K562 (cell line): ENCODE results near the gene MAP3K2. TPM values are rescaled to one million over a fixed set of nuclear protein-coding genes. Genes with fewer than 3 reads are reported as not detected.
A peak's percentile ranks its signal among the peaks of the same experiment; 100 is the strongest.

ENCODE experiments used
- ATAC-seq: fragments of 200-7000 bp; cut with Tn5 transposase; 3 replicates; pipeline ENCODE4 v1.9.1; 2020; ENCODE audit warnings: moderate library complexity
- BruUV-seq: library from RNA; stranded (reverse); fragments of 400-500 nt; replicated peaks from 2 replicates; lab custom pipeline; 2021; lab: Mats Ljungman, UMichigan
- CTCF ChIA-PET: fragments of 300-600 bp; formaldehyde crosslinking; extraction: SDS; loops from one replicate; lab custom pipeline; 2021; ENCODE audit warnings: low intra/inter-chr PET ratio; lab: Yijun Ruan, JAX
- POLR2A ChIA-PET: fragments of 300-600, 350-650 bp; sonication (Branson Sonifier 250); formaldehyde crosslinking; extraction: SDS; loops from one replicate; lab custom pipeline; 2021; ENCODE audit warnings: antibody characterized with exemption, inconsistent platforms; lab: Yijun Ruan, JAX
- DNase-seq, 4 experiments: peaks; one replicate each; pipeline versions ENCODE4 v3.0.0 to v3.0.0-alpha.2; 2011 to 2018; ENCODE audit warnings: low spot score in 3 of 4, mixed read lengths in 3 of 4; ENCODE audit errors: extremely low read depth in 1 of 4
- FAIRE-seq: peaks from 2 replicates; lab custom pipeline; 2011; peaks lifted over from hg19 to GRCh38; lab: Jason Lieb, UNC
- H2AFZ ChIP-seq: 2 replicates; pipeline ENCODE4 v1.6.0; 2011; ENCODE audit warnings: low read depth, low read length, control low read depth, inconsistent platforms
- H3K27ac ChIP-seq: fragments of 200-600 bp; 3 replicates; pipeline ENCODE4 v1.8.0; 2011; ENCODE audit warnings: low read depth, mild to moderate bottlenecking, control low read depth, inconsistent platforms, low read length, moderate library complexity, mixed read lengths; ENCODE audit errors: extremely low read depth
- H3K27me3 ChIP-seq, 2 experiments: fragments of 300-600 bp in 1 of 2; 2 replicates in 1 of 2; 3 replicates in 1 of 2; pipeline versions ENCODE4 v1.6.0 to v1.8.0; 2011; ENCODE audit warnings: inconsistent platforms in 2 of 2, low read length in 2 of 2, mild to moderate bottlenecking in 1 of 2, mixed read lengths in 1 of 2, moderate library complexity in 1 of 2; ENCODE audit not compliant: control insufficient read depth in 2 of 2, insufficient read depth in 2 of 2
- H3K36me3 ChIP-seq: fragments of 300-600 bp; 3 replicates; pipeline ENCODE4 v1.8.0; 2011; ENCODE audit warnings: mild to moderate bottlenecking, low read length, inconsistent platforms; ENCODE audit not compliant: control insufficient read depth, insufficient read depth
- H3K4me1 ChIP-seq, 2 experiments: fragments of 200-600 bp in 1 of 2; replicated peaks in 1 of 2; 2 replicates in 1 of 2; 3 replicates in 1 of 2; pipeline versions ENCODE4 v1.5.1 to v1.8.0; 2011; ENCODE audit warnings: inconsistent platforms in 2 of 2, low read length in 2 of 2, mild to moderate bottlenecking in 1 of 2, mixed read lengths in 1 of 2, moderate library complexity in 1 of 2; ENCODE audit not compliant: control insufficient read depth in 2 of 2, insufficient read depth in 2 of 2
- H3K4me2 ChIP-seq: 2 replicates; pipeline ENCODE4 v1.6.1; 2011; ENCODE audit warnings: low read length, control low read depth, inconsistent platforms, mixed read lengths; ENCODE audit not compliant: insufficient read depth
- H3K4me3 ChIP-seq: fragments of 200-600 bp; sonication (generic), shearing (Covaris generic); 2 replicates; pipeline ENCODE4 v1.5.1; 2016; ENCODE audit warnings: control low read depth, inconsistent platforms
- H3K79me2 ChIP-seq: fragments of 200-600 bp; 3 replicates; pipeline ENCODE4 v1.8.0; 2011; ENCODE audit warnings: low read length, inconsistent platforms; ENCODE audit not compliant: control insufficient read depth, insufficient read depth
- H3K9ac ChIP-seq, 2 experiments: 2 replicates each; pipeline versions ENCODE4 v1.6.0 to v1.6.1; 2011; ENCODE audit warnings: low read depth in 2 of 2, low read length in 2 of 2, control low read depth in 1 of 2, inconsistent platforms in 1 of 2, mild to moderate bottlenecking in 1 of 2, mixed read lengths in 1 of 2; ENCODE audit not compliant: insufficient read depth in 1 of 2
- H3K9me1 ChIP-seq: one replicate; pipeline ENCODE4 v1.6.0; 2011; ENCODE audit warnings: inconsistent platforms, mild to moderate bottlenecking, low read length, moderate library complexity; ENCODE audit not compliant: control insufficient read depth, insufficient read depth
- H3K9me3 ChIP-seq: replicated peaks from 2 replicates; pipeline ENCODE4 v1.5.1; 2011; ENCODE audit warnings: low read depth, low read length, inconsistent platforms; ENCODE audit not compliant: control insufficient read depth, insufficient read depth
- H4K20me1 ChIP-seq: replicated peaks from 2 replicates; pipeline ENCODE4 v1.6.1; 2011; ENCODE audit warnings: low read length, inconsistent platforms, mixed read lengths; ENCODE audit not compliant: control insufficient read depth, insufficient read depth
- C11orf30 ChIP-seq: fragments of 450-650 bp; IDR thresholded peaks from 2 replicates; pipeline ENCODE4 v1.6.1; 2016; ENCODE audit warnings: low read depth, mild to moderate bottlenecking
- PHF20 ChIP-seq: fragments of 450-650 bp; IDR thresholded peaks from 2 replicates; pipeline ENCODE4 v1.6.1; 2018; ENCODE audit not compliant: partially characterized antibody
- ZNF212 ChIP-seq: fragments of 450-650 bp; formaldehyde crosslinking; IDR thresholded peaks from 2 replicates; pipeline ENCODE4 v1.4.0; 2020; ENCODE audit warnings: mild to moderate bottlenecking
- ZNF316 ChIP-seq: fragments of 450-650 bp; IDR thresholded peaks from 2 replicates; pipeline ENCODE4 v1.6.1; 2016
- ZNF740 ChIP-seq, 3 experiments: fragments of 200-800 bp in 1 of 3; sonication (Bioruptor generic) in 1 of 3; sonication (generic) in 1 of 3; formaldehyde crosslinking in 1 of 3; IDR thresholded peaks; 2 replicates each; pipeline versions ENCODE4 v1.6.1 to v1.8.0; 2016 to 2022; ENCODE audit warnings: mild to moderate bottlenecking in 2 of 3, missing compliant biosample characterization in 2 of 3, missing genetic modification characterization in 2 of 3, missing genetic modification reagents in 1 of 3
- WGBS: fragments of 100-300 bp; shearing (Covaris generic); methylation state at CpG from one replicate; pipeline ENCODE4 v1.1.6; 2016; ENCODE audit warnings: low coverage, mixed read lengths; ENCODE audit not compliant: insufficient coverage; ENCODE audit errors: missing lambda C conversion rate; 5-methylcytosine and 5-hydroxymethylcytosine counted together
- in situ Hi-C: fragments of 300-500 bp; cut with MboI; formaldehyde crosslinking; loops from 4 replicates; pipeline ENCODE4 v1.15.0; 2018; ENCODE audit warnings: inconsistent platforms, mixed read lengths
- intact Hi-C: fragments of 100-400 bp; cut with micrococcal nuclease; formaldehyde crosslinking; loops from 2 replicates; pipeline ENCODE4 v1.14.2; 2022
- polyA plus RNA-seq, 8 experiments: library from polyadenylated mRNA; depleted of rRNA in 4 of 8; stranded (reverse) in 5 of 8; unstranded in 3 of 8; fragments of >200 nt; fragmentation: Nextera tagmentation in 2 of 8; fragmentation: Illumina TruSeq in 1 of 8; extraction: Ambion mirVana in 2 of 8; extraction: Trizol in 1 of 8; gene quantifications; 2 replicates each; pipeline versions ENCODE4 v1.2.1 to v1.2.3, GENCODE V29; 2011 to 2014; ENCODE audit warnings: inconsistent platforms in 1 of 8, missing spikeins in 1 of 8
- total RNA-seq, 7 experiments: library from RNA; depleted of rRNA in 6 of 7; stranded (reverse); fragments of >200 nt in 6 of 7; fragmentation: Illumina TruSeq in 2 of 7; extraction: Trizol in 2 of 7; gene quantifications; 2 replicates each; pipeline versions ENCODE4 v1.2.1 to v1.2.3, GENCODE V29; 2011 to 2021; ENCODE audit warnings: low replicate concordance in 1 of 7

Gene MAP3K2
- total and polyA plus RNA-seq, 9 of the 15 experiments (the other 6 are each of a cell fraction or from before 2014, with no cell fraction given) = 1.2 to 14.2 (median 5.7) TPM

GRCh38 chr2:127277028-127277427 is 110.7 kb downstream of the MAP3K2 start:
- Histone ChIP-seq H3K4me1 (no peaks in the 10 kb centered on the region), H3K9ac (no peak overlapping the region), H2AFZ (no peak overlapping the region), H3K36me3 (peaks cover 91% of the 10 kb centered on the region), H3K9me3 (no peaks in the 10 kb centered on the region), H3K79me2 (no peaks in the 10 kb centered on the region), H3K4me3 (no peak overlapping the region), H3K27me3 (no peaks in the 10 kb centered on the region)
- ChIA-PET CTCF (no interaction called here), POLR2A (interaction anchor here (0.6 to 1.0 kb wide), 2 partner anchors 16 to 38 kb away, joined by 3 to 5 read pairs; partner anchors contain the start of gene ERCC3)
- in situ Hi-C loops = no loop called here
- FAIRE-seq (no peak), DNase-seq (no peak), ATAC-seq (no peak)
- intact Hi-C loops = no loop called here
- 94% methylated on average over 2 of the region's 2 CpGs for WGBS
- TF ChIP-seq C11orf30 = peak; percentile 12; the same call in 1 of the 2 replicates
- TF ChIP-seq PHF20 = no peak
- peak; percentile 21; the same call in 1 of the 2 replicates for TF ChIP-seq ZNF316
- TF ChIP-seq, all 486 proteins: peak for 2
- no TSS peak for BruUV-seq
- H4K20me1 ChIP-seq = 0 out of 2 replicates have a peak, but pooled peaks cover 3% of the 10 kb centered on the region
- H3K27ac ChIP-seq = no peak overlapping the region
- no peak overlapping the region for H3K4me2 ChIP-seq
- H3K9me1 ChIP-seq = no peaks in the 10 kb centered on the region

GRCh38 chr2:127275789-127276188 is 112.0 kb downstream of the MAP3K2 start:
- no peaks in the 10 kb centered on the region for H3K9me1 ChIP-seq
- no peak overlapping the region for H3K4me2 ChIP-seq
- 89% methylated on average over 8 of the region's 9 CpGs for WGBS
- no peak overlapping the region for H3K27ac ChIP-seq
- no peak for TF ChIP-seq ZNF212 (CRISPR knock-in tag)
- no peak for TF ChIP-seq ZNF740 (CRISPR knock-in tag; IDR thresholded peaks at IDR 0.05)
- no peak for TF ChIP-seq ZNF740 (tag; IDR thresholded peaks at IDR 0.05)
- TF ChIP-seq, all 486 proteins: peak for 0
- DNase-seq = no peak
- intact Hi-C loops (no loop called here), in situ Hi-C loops (no loop called here)
- ChIA-PET CTCF (no interaction called here), POLR2A (no interaction called here)
- no peak overlapping the region for H2AFZ ChIP-seq
- H3K4me1 ChIP-seq = no peaks in the 10 kb centered on the region
- no peak for ATAC-seq
- H3K79me2 ChIP-seq = no peaks in the 10 kb centered on the region
- no peak for FAIRE-seq
- H3K36me3 ChIP-seq = peaks cover 90% of the 10 kb centered on the region
- no TSS peak for BruUV-seq
- H3K9ac ChIP-seq = peak overlapping the region in 1 of 2 experiments; percentile 70; a peak in 1 of 4 replicates
- no peaks in the 10 kb centered on the region for H3K9me3 ChIP-seq
- 0 out of 2 replicates have a peak, but pooled peaks cover 3% of the 10 kb centered on the region for H4K20me1 ChIP-seq
- H3K4me3 ChIP-seq = no peak overlapping the region
- H3K27me3 ChIP-seq = no peaks in the 10 kb centered on the region
